Lower leg skin (tissue), 3 donors: ENCODE results near the gene NEIL3.

Source experiments
- CTCF ChIP-seq, 3 donors: fragments of 450-650 bp; IDR thresholded peaks; one replicate each; pipeline ENCODE4 v1.5.1; 2016; ENCODE audit warnings: antibody characterized with exemption in 3 of 3, mild to moderate bottlenecking in 3 of 3, moderate library complexity in 2 of 3
- POLR2A ChIP-seq, 2 donors: fragments of 450-650 bp; IDR thresholded peaks; one replicate each; pipeline ENCODE4 v1.6.1; 2016 to 2017; ENCODE audit warnings: antibody characterized with exemption in 2 of 2, mild to moderate bottlenecking in 1 of 2, moderate library complexity in 1 of 2

DNA sequence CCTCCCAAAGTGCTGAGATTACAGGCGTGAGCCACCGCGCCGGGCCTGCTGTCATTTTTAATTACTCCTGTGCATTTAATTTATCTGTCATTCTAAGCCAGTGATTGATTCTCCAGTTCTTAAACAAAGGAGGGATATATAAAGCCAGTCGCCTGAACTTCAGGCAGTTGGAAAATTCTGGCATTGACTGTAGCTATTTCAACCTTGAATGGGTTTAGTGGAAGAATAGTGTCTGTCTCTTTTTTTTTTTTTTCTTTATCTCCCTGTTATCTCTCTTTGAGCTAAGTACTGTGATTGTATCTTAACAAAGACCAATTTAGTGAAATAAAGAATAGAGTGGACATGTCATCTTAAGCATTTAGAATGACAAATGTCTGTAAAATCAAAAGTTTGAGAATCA lies 11.0 kb downstream of the NEIL3 start:
- TF ChIP-seq POLR2A (IDR thresholded peaks at IDR 0.05) (no peak), CTCF (IDR thresholded peaks at IDR 0.05) (no peak)
